ENCODE results near the gene ZCCHC14.

Gene ZCCHC14

GRCh38 chr16:87431926-87432325 is 60.9 kb downstream of the ZCCHC14 start:
- no peak for TF ChIP-seq CTCF (IDR thresholded peaks at IDR 0.05; ENCODE audit: insufficient read depth, low read depth, low read length, missing control alignments)
- DNase-seq (ENCODE audit: low read depth) = no peak
- no peak overlapping the region for H3K4me3 ChIP-seq (ENCODE audit: low read depth, low read length)

GRCh38 chr16:87426423-87427215 is 66.2 kb downstream of the ZCCHC14 start:
- no peak overlapping the region for H3K4me3 ChIP-seq (ENCODE audit: low read depth, low read length)
- no peak for DNase-seq (ENCODE audit: low read depth)
- no peak for TF ChIP-seq CTCF (IDR thresholded peaks at IDR 0.05; ENCODE audit: insufficient read depth, low read depth, low read length, missing control alignments)

- TF ChIP-seq CTCF (IDR thresholded peaks at IDR 0.05; ENCODE audit: insufficient read depth, low read depth, low read length, missing control alignments) = no peak
- H3K4me3 ChIP-seq (ENCODE audit: low read depth, low read length) = no peak overlapping the region
- no peak for DNase-seq (ENCODE audit: low read depth)
These were observed 66.9 kb downstream of the ZCCHC14 start for GRCh38 chr16:87425941-87426340.

- H3K4me3 ChIP-seq (ENCODE audit: low read depth, low read length) = no peak overlapping the region
- no peak for DNase-seq (ENCODE audit: low read depth)
- TF ChIP-seq CTCF (IDR thresholded peaks at IDR 0.05; ENCODE audit: insufficient read depth, low read depth, low read length, missing control alignments) = no peak
These were observed 68.6 kb downstream of the ZCCHC14 start for GRCh38 chr16:87424266-87424665.

- no peak for TF ChIP-seq CTCF (IDR thresholded peaks at IDR 0.05; ENCODE audit: insufficient read depth, low read depth, low read length, missing control alignments)
- no peak for DNase-seq (ENCODE audit: low read depth)
- H3K4me3 ChIP-seq (ENCODE audit: low read depth, low read length) = no peak overlapping the region
These were observed 69.4 kb downstream of the ZCCHC14 start for GRCh38 chr16:87423429-87423828.

GRCh38 chr16:87422106-87422505 is 70.7 kb downstream of the ZCCHC14 start:
- H3K4me3 ChIP-seq (ENCODE audit: low read depth, low read length) = no peak overlapping the region
- TF ChIP-seq CTCF (IDR thresholded peaks at IDR 0.05; ENCODE audit: insufficient read depth, low read depth, low read length, missing control alignments) = no peak
- no peak for DNase-seq (ENCODE audit: low read depth)

All from GM12865 (cell line).